Measurements from ENCODE around the gene RCBTB2. TPM values are rescaled to one million over a fixed set of nuclear protein-coding genes. Genes with fewer than 3 reads are reported as not detected.

Gene RCBTB2
- total RNA-seq, 8 experiments from 2014 or later = 7.6 to 22.9 (median 9.4) TPM

GRCh38 chr13:48536621-48537250 lies 3.9 kb upstream of the RCBTB2 start:
- no peak overlapping the region for H3K27ac ChIP-seq
- no peak for ATAC-seq (replicated peaks in 6 of 8)
- 74 to 100% (median 93%) methylated on average over 2 to 5 of the region's 5 CpGs; no CpG with 5 or more reads in 1 of the 10 experiments for WGBS, 10 experiments
- H3K4me3 ChIP-seq = no peak overlapping the region
- peaks cover 4 to 5% of the 10 kb centered on the region in 2 donors for H3K4me1 ChIP-seq (replicated peaks in 1 of 2)
- in situ Hi-C loops (cut with MboI; ENCODE audit: low pct_unique_long_range_greater_than_20kb in 2 of 9, low sequenced_read_pairs in 9 of 9, unreplicated experiment in 9 of 9) = no loop called here

GRCh38 chr13:48535766-48536165 lies 2.9 kb upstream of the RCBTB2 start:
- Histone ChIP-seq H3K27ac (no peak overlapping the region), H3K4me3 (no peak overlapping the region), H3K4me1 (replicated peaks in 1 of 2) (peaks cover 6% of the 10 kb centered on the region in 2 donors)
- ATAC-seq (replicated peaks in 6 of 8) = no peak
- in situ Hi-C loops (cut with MboI; ENCODE audit: low pct_unique_long_range_greater_than_20kb in 2 of 9, low sequenced_read_pairs in 9 of 9, unreplicated experiment in 9 of 9) = no loop called here
- 37 to 100% (median 81%) methylated on average over 1 to 2 of the region's 2 CpGs; no CpG with 5 or more reads in 2 of the 10 experiments for WGBS, 10 experiments

- WGBS, 10 experiments = 90 to 100% (median 100%) methylated on average over 2 to 5 of the region's 5 CpGs; no CpG with 5 or more reads in 1 of the 10 experiments
- H3K4me3 ChIP-seq = no peak overlapping the region
- in situ Hi-C loops (cut with MboI; ENCODE audit: low pct_unique_long_range_greater_than_20kb in 2 of 9, low sequenced_read_pairs in 9 of 9, unreplicated experiment in 9 of 9) = no loop called here
- no peak for ATAC-seq (replicated peaks in 6 of 8)
- no peak overlapping the region for H3K27ac ChIP-seq
- peaks cover 6% of the 10 kb centered on the region in 2 donors for H3K4me1 ChIP-seq (replicated peaks in 1 of 2)
Measured at GRCh38 chr13:48534911-48535501, 2.1 kb upstream of the RCBTB2 start.

- ATAC-seq (replicated peaks in 6 of 8) = no peak
- 50 to 100% (median 94%) methylated on average over 2 to 9 of the region's 9 CpGs for WGBS, 10 experiments
- in situ Hi-C loops (cut with MboI; ENCODE audit: low pct_unique_long_range_greater_than_20kb in 2 of 9, low sequenced_read_pairs in 9 of 9, unreplicated experiment in 9 of 9) = no loop called here
- H3K27ac ChIP-seq = no peak overlapping the region
- H3K4me1 ChIP-seq (replicated peaks in 1 of 2) = peaks cover 6% of the 10 kb centered on the region in 2 donors
- H3K4me3 ChIP-seq = no peak overlapping the region
Measured at GRCh38 chr13:48533961-48534600, 1.2 kb upstream of the RCBTB2 start.

- in situ Hi-C loops (cut with MboI; ENCODE audit: low pct_unique_long_range_greater_than_20kb in 2 of 9, low sequenced_read_pairs in 9 of 9, unreplicated experiment in 9 of 9) = no loop called here
- 0 to 21% (median 4%) methylated on average over 4 to 16 of the region's 16 CpGs for WGBS, 10 experiments
- peak in 3 of 8 experiments; percentile 23 to 33 (median 29) for ATAC-seq (replicated peaks in 6 of 8)
- Histone ChIP-seq H3K27ac (peak overlapping the region; percentile 47 to 77), H3K4me1 (replicated peaks in 1 of 2) (peaks cover 6% of the 10 kb centered on the region in 2 donors), H3K4me3 (peak overlapping the region; percentile 44 to 68 (median 51))
Measured at GRCh38 chr13:48532256-48532505, 699 bp downstream of the RCBTB2 start.

- no peak for ATAC-seq (replicated peaks in 6 of 8)
- 17 to 73% (median 49%) methylated on average over 5 to 19 of the region's 19 CpGs for WGBS, 10 experiments
Measured at GRCh38 chr13:48531416-48532255, 1.2 kb downstream of the RCBTB2 start.

GRCh38 chr13:48530833-48531232 lies 2.0 kb downstream of the RCBTB2 start:
- in situ Hi-C loops (cut with MboI; ENCODE audit: low pct_unique_long_range_greater_than_20kb in 2 of 9, low sequenced_read_pairs in 9 of 9, unreplicated experiment in 9 of 9) = no loop called here

More at GRCh38 chr13:48531416-48532255, 1.2 kb downstream of the RCBTB2 start:
- H3K27ac ChIP-seq = peak overlapping the region; percentile 47 to 77
- H3K4me3 ChIP-seq = peak overlapping the region; percentile 44 to 68 (median 51)
- peaks cover 6% of the 10 kb centered on the region in 2 donors for H3K4me1 ChIP-seq (replicated peaks in 1 of 2)
- in situ Hi-C loops (cut with MboI; ENCODE audit: low pct_unique_long_range_greater_than_20kb in 2 of 9, low sequenced_read_pairs in 9 of 9, unreplicated experiment in 9 of 9) = no loop called here

GRCh38 chr13:48528720-48529119 lies 4.2 kb downstream of the RCBTB2 start:
- 30 to 100% (median 94%) methylated on average over 1 to 3 of the region's 3 CpGs for WGBS, 10 experiments
- in situ Hi-C loops (cut with MboI; ENCODE audit: low pct_unique_long_range_greater_than_20kb in 2 of 9, low sequenced_read_pairs in 9 of 9, unreplicated experiment in 9 of 9) = no loop called here
- Histone ChIP-seq H3K27ac (no peak overlapping the region), H3K4me3 (no peak overlapping the region), H3K4me1 (replicated peaks in 1 of 2) (peaks cover 6% of the 10 kb centered on the region in 2 donors)
- ATAC-seq (replicated peaks in 6 of 8) = no peak

More at GRCh38 chr13:48530833-48531232, 2.0 kb downstream of the RCBTB2 start:
- 77 to 100% (median 94%) methylated on average over 2 to 6 of the region's 6 CpGs; no CpG with 5 or more reads in 1 of the 10 experiments for WGBS, 10 experiments
- ATAC-seq (replicated peaks in 6 of 8) = no peak
- Histone ChIP-seq H3K27ac (no peak overlapping the region), H3K4me3 (no peak overlapping the region), H3K4me1 (replicated peaks in 1 of 2) (peaks cover 6% of the 10 kb centered on the region in 2 donors)

- peaks cover 2% of the 10 kb centered on the region in 2 donors for H3K4me1 ChIP-seq (replicated peaks in 1 of 2)
- no peak for ATAC-seq (replicated peaks in 6 of 8)
- H3K4me3 ChIP-seq = no peak overlapping the region
- in situ Hi-C loops (cut with MboI; ENCODE audit: low pct_unique_long_range_greater_than_20kb in 2 of 9, low sequenced_read_pairs in 9 of 9, unreplicated experiment in 9 of 9) = no loop called here
- WGBS, 10 experiments = 23 to 95% (median 80%) methylated on average over 1 to 2 of the region's 2 CpGs; no CpG with 5 or more reads in 3 of the 10 experiments
- no peak overlapping the region for H3K27ac ChIP-seq
Measured at GRCh38 chr13:48527955-48528354, 4.9 kb downstream of the RCBTB2 start.

GRCh38 chr13:48526286-48526685 lies 6.6 kb downstream of the RCBTB2 start:
- no peak overlapping the region for H3K27ac ChIP-seq
- in situ Hi-C loops (cut with MboI; ENCODE audit: low pct_unique_long_range_greater_than_20kb in 2 of 9, low sequenced_read_pairs in 9 of 9, unreplicated experiment in 9 of 9) = no loop called here
- WGBS, 10 experiments = 80 to 100% (median 96%) methylated on average over 1 to 10 of the region's 10 CpGs
- ATAC-seq (replicated peaks in 6 of 8) = no peak
- H3K4me3 ChIP-seq = no peak overlapping the region
- H3K4me1 ChIP-seq (replicated peaks in 1 of 2) = peaks cover 0 to 2% of the 10 kb centered on the region in 2 donors

GRCh38 chr13:48518083-48518482 lies 14.8 kb downstream of the RCBTB2 start:
- WGBS, 10 experiments = 83 to 100% (median 100%) methylated on average over 1 of the region's 1 CpG; no CpG with 5 or more reads in 7 of the 10 experiments
- no peak overlapping the region for H3K4me3 ChIP-seq
- H3K27ac ChIP-seq = no peak overlapping the region
- in situ Hi-C loops (cut with MboI; ENCODE audit: low pct_unique_long_range_greater_than_20kb in 2 of 9, low sequenced_read_pairs in 9 of 9, unreplicated experiment in 9 of 9) = no loop called here
- H3K4me1 ChIP-seq (replicated peaks in 1 of 2) = peaks cover 0 to 5% of the 10 kb centered on the region in 2 donors
- ATAC-seq (replicated peaks in 6 of 8) = no peak

GRCh38 chr13:48515732-48516131 lies 17.1 kb downstream of the RCBTB2 start:
- Histone ChIP-seq H3K4me1 (replicated peaks in 1 of 2) (peaks cover 0 to 5% of the 10 kb centered on the region in 2 donors), H3K27ac (no peak overlapping the region), H3K4me3 (no peak overlapping the region)
- WGBS, 10 experiments = 14 to 100% (median 91%) methylated on average over 1 to 6 of the region's 6 CpGs; no CpG with 5 or more reads in 4 of the 10 experiments
- ATAC-seq (replicated peaks in 6 of 8) = peak in 1 of 8 experiments; percentile 51
- in situ Hi-C loops (cut with MboI; ENCODE audit: low pct_unique_long_range_greater_than_20kb in 2 of 9, low sequenced_read_pairs in 9 of 9, unreplicated experiment in 9 of 9) = no loop called here

GRCh38 chr13:48514793-48515192 lies 18.1 kb downstream of the RCBTB2 start:
- in situ Hi-C loops (cut with MboI; ENCODE audit: low pct_unique_long_range_greater_than_20kb in 2 of 9, low sequenced_read_pairs in 9 of 9, unreplicated experiment in 9 of 9) = no loop called here
- peaks cover 0 to 3% of the 10 kb centered on the region in 2 donors for H3K4me1 ChIP-seq (replicated peaks in 1 of 2)
- H3K27ac ChIP-seq = no peak overlapping the region
- no peak overlapping the region for H3K4me3 ChIP-seq
- WGBS, 10 experiments = 75 to 100% (median 95%) methylated on average over 1 to 4 of the region's 4 CpGs; no CpG with 5 or more reads in 1 of the 10 experiments
- peak in 1 of 8 experiments; percentile 78 for ATAC-seq (replicated peaks in 6 of 8)

Measured in motor neuron (in vitro differentiated cells).